T follicular helper cell (primary cell): ENCODE results near the gene RPP25.
"Not testable (repeated sequence)": the region's sequence is repeated elsewhere in the genome, so short reads cannot be mapped to it uniquely, and the experiment has no call there.

Experiments
- DNase-seq: peaks from one replicate; pipeline ENCODE4 v3.0.0-alpha.2; 2020; ENCODE audit warnings: low read depth

RPP25 gene

GRCh38 chr15:74962671-74963070 lies 6.1 kb upstream of the RPP25 start:
- DNase-seq = no peak

- DNase-seq = no peak
Measured at GRCh38 chr15:74962219-74962618, 5.6 kb upstream of the RPP25 start.

GRCh38 chr15:74961616-74962015 lies 5.0 kb upstream of the RPP25 start:
- no peak for DNase-seq

GRCh38 chr15:74960995-74961588 lies 4.5 kb upstream of the RPP25 start:
- no peak for DNase-seq

GRCh38 chr15:74960286-74960685 lies 3.7 kb upstream of the RPP25 start:
- no peak for DNase-seq

GRCh38 chr15:74959586-74959939 lies 3.0 kb upstream of the RPP25 start:
- DNase-seq = no peak

- no peak for DNase-seq
Measured at GRCh38 chr15:74958908-74959585, 2.5 kb upstream of the RPP25 start.

- DNase-seq = no peak
Measured at GRCh38 chr15:74958320-74958907, 1.8 kb upstream of the RPP25 start.

- no peak for DNase-seq
Measured at GRCh38 chr15:74957476-74958035, 984 bp upstream of the RPP25 start.

- peak; percentile 37 for DNase-seq
Measured at GRCh38 chr15:74955796-74956647, 550 bp downstream of the RPP25 start.

GRCh38 chr15:74955017-74955416 lies 1.6 kb downstream of the RPP25 start:
- DNase-seq = no peak

GRCh38 chr15:74954515-74954914 lies 2.1 kb downstream of the RPP25 start:
- DNase-seq = no peak

- DNase-seq = no peak
Measured at GRCh38 chr15:74951006-74951405, 5.6 kb downstream of the RPP25 start.

- DNase-seq = peak; percentile 70
Measured at GRCh38 chr15:74950078-74950908, 6.3 kb downstream of the RPP25 start.

GRCh38 chr15:74937590-74938371 lies 18.8 kb downstream of the RPP25 start, which contains the start of gene COX5A:
COX5A (minus strand) TSS chr15:74938073; CDS start chr15:74938014, 59 bp downstream.
- DNase-seq = peak; percentile 89

- DNase-seq = no peak
Measured at GRCh38 chr15:74937272-74937589, 19.3 kb downstream of the RPP25 start.

GRCh38 chr15:74935193-74935592 lies 21.4 kb downstream of the RPP25 start:
- DNase-seq = not testable (repeated sequence)

GRCh38 chr15:74933573-74933972 lies 23.0 kb downstream of the RPP25 start:
- DNase-seq = no peak

- no peak for DNase-seq
Measured at GRCh38 chr15:74928771-74929198, 27.8 kb downstream of the RPP25 start.

- DNase-seq = no peak
Measured at GRCh38 chr15:74924525-74924924, 32.0 kb downstream of the RPP25 start.

GRCh38 chr15:74920456-74920855 lies 36.1 kb downstream of the RPP25 start:
- no peak for DNase-seq
